GF-D8 (cell line): ENCODE measurements around the gene ST7L.

ENCODE experiments used
- DNase-seq: peaks from one replicate; lab custom pipeline; 2025; lab: John Stamatoyannopoulos, UW

The ST7L gene

DNA sequence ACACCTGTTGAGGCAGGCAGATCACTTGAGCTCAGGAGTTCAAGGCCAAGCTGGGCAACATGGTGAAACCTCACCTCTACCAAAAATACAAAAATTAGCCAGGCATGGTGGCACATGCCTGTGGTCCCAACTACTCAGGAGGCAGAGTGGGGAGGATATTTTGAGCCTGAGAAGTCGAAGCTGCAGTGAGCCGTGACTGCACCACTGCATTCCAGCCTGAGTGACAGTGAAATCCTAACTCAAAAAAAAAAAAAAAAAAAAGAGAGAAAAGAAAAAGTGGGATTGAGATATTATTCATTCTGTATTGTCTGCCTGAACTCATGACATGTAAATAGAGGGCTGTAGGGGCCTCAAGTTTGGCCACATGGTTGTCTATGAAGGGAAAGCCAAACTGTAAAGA is 72.9 kb downstream of the ST7L start:
- DNase-seq, result no peak

DNA sequence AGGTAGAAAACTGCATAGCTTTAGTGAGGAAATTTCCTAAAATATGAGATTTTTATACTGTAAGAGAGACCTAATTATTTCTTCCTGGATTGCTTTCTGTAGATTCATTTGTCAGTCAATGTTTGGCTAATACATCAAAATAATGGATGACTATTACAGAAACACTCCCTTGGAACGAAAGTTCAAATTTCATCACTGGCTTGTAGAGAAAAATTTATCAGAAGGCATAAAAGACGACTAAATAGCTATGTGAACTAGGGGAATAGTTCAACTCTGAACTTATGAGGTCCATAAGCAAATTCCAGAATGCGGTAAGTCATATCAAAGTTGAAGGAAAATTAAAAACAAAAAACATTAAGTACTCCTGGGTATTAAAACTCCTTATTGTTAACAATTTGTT is 74.2 kb downstream of the ST7L start:
- DNase-seq, result no peak

DNA sequence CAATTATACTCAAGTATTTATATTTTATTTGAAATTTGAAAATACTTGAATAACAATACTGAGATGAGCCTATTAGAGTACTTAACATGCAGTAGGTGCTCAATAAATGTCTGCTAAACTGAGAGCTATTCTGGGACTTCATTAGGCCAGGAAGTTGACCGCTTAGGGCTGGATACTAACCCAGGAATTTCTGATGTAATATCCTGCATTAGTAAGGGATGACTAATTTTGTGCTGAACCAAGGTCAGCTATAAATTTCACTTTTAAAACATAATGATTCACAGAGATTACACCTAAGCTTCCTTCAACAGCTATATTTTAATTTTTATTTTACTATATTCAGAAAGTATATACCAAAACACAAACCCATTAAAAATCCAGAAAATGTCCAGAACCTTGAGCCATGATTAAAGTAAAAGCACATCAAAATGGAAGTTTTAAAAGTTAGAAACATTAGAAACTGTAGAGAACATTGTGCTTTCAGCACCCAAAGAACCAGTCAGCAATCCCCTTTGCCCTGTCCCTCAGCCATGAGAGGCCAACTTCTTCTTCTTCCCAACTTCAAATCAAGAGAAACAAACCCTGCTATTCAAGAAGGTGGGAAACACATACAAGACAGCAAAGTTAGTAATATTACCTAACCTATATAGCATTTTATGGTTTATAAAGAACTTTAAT is 74.8 kb downstream of the ST7L start:
- DNase-seq, result no peak

DNA sequence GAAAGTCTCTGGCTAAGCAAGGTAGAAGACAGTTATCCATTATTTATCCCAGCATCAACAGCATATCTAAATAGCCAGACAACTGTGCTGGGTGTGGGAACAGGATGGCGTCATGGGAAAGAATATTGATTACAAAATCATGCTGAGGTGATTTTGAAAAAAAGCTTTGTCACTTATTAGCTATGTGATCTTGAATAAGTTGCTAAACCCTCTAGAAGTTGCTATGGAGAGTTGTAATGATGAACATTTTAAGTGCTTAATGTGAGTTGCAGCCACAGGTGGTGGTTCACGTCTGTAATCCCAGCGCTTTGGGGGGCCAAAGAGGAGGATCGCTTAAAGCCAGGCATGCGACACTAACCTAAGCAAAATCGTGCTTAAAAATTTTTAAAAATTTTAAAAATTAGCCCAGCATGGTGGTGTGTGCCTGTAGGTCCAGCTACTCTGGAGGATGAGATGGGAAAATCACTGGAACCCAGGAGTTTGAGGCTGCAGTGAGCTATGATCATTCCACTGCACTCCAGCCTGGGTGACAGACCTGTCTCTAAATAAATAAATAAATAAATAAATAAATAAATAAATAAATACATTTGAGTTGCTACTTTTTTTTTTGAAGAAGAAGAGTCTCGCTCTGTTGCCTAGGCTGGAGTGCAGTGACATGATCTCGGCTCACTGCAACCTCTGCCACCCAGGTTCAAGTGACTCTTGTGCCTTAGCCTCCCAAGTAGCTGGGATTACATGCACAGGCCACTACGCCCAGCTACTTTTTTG is 76.6 kb downstream of the ST7L start:
- no peak for DNase-seq

DNA sequence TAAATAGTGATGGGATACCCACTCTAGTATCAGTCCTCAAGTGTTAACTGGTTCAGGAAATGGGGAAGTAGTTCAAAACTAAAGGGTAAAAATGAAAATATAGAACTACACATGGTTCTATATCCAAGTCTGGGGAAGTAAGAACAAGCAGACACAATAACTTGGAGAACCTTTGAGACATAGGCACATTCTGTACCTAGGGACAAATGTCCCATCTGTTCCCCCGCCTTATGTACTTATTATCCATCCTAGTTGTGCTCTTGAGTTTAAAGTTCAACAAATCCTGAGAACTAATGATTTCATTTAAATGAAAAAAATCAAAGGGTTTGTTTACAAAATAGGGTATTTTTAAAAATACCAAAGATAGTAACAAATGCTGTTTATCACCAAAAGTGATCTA is 77.6 kb downstream of the ST7L start:
- DNase-seq, result no peak

DNA sequence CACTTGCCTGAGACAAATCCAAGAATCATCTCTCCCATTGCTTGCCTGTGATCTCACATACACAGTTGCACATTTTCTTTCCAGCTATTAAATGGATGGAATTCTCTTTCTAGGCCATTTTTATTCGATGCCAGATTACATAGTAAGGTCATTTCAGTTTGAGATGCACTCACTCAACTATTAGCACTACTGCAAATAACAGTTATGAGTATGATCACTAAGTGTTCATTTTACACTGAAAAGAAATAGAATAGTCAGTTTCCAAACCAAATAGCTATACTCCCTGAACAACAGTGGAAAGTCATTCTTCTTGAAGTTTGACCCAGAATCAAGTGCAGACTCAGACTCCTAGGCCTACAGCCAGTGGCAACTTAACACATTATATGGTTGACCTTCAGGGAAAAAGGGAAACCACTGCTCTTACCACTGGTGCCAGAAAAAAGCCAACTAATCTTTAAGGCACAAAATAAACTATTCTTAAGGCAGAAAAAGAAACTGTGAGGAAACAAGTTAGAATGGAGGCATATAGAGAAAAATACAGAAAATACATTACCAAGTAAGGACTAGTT is 78.6 kb downstream of the ST7L start:
- no peak for DNase-seq

DNA sequence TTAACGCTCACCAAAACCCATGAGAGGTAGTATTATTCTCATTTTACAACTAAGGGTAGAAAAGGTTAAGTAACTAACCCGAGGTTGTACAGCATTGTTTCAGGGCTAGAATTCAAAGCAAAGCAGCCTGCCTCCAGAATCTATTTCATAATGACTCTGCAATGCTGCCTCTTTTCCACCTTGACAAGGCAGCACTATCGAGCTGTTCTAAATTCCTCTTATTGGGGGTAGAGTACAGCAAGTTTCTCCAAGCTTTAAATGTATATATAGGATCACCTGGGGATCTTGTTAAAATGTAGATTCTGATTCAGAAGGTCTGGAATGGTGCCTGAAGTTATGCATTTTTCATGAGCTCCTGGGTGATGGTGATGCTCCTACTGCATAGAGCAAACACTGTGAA is 80.1 kb downstream of the ST7L start:
- no peak for DNase-seq

DNA sequence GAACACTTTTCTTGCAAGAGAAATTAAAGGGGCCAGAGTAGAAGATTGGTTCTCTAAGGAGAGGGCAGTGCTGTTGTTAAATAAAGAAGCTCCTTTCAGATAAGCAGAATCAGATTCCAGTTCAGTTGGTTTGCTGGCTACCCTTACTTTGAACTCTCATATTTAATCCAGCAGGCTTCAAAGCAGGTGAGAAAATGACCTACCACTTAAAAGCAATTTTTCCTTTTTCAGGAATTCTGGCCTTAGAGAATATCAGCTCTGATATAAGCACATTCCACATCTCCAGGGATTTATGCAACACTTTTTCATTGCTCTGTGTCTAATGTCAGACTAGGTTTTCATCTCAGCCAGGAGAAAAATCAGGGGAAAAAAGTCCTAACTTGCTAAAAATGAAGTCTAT is 81.5 kb downstream of the ST7L start:
- DNase-seq, result no peak

DNA sequence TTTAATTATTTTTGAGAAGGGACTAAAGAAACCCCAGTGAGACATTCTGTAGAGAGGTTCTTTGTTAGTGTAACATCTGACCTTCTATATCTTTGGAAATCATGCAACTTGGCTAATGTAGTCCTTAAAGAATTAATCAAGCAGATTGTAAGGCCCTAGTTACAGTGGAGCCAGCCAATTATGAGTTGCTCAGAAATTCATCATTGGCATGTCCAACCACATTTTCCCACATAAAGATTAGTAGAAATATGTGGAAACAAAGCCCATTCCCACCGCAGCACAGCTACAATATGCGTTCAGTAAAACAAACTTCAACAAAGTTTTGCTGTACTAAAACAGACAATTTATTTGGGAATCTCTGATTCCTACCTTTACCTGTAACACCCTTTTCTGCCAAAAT is 82.4 kb downstream of the ST7L start:
- DNase-seq, result no peak

DNA sequence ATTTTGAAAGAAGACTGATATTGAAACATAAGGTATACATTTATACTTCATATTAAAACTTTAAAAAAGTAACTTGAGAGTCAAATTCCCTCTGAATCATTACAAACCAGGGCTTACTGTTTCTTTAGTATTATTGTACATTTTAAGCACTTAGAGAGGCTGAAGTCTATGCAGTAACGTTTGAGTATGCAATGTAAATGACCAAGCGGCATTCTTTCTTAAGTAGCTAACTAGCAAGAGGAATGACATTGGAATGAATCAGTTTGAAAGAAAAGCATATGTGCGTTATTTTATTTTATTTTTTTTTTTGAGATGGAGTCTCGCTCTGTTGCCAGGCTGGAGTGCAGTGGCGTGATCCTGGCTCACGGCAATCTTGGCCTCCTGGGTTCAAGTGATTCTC is 85.9 kb downstream of the ST7L start:
- DNase-seq, result no peak

DNA sequence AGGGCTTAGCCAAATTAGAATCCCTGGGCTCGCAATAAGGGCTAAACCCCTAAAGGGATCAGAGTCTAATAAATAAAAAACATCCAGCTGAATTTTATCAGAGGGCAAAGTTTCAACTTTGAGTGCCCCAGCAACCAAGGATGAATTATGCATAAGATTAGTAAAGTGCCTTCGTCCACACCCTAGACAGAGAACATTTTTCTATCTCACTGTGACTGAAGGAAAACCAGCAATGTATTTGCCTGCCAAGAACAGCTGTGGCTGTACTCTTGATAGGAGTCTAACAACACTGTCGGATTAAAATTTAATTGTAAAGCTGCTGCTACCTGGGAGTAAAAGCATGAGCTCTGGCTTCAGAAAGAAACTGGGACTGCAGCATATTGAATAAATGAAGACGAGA is 86.9 kb downstream of the ST7L start:
- no peak for DNase-seq

DNA sequence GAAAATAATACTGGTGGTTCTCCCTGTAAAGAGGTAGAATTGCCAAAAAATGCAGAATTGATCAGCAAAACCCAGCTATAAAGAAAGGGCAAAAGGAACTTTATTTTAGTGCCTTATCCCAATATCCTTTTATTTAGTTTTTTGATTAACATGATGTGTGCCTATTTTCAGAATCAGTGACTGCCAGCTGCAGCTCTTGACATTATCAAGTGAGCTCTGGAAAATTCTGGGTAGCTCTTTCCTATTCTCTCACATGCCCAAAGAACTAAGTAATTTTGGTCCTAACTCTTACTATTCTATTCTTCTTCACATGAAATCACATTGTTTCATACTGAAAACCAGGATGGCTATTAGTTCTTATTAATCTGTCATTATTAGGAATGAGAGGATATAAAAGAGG is 88.1 kb downstream of the ST7L start:
- DNase-seq, result no peak

DNA sequence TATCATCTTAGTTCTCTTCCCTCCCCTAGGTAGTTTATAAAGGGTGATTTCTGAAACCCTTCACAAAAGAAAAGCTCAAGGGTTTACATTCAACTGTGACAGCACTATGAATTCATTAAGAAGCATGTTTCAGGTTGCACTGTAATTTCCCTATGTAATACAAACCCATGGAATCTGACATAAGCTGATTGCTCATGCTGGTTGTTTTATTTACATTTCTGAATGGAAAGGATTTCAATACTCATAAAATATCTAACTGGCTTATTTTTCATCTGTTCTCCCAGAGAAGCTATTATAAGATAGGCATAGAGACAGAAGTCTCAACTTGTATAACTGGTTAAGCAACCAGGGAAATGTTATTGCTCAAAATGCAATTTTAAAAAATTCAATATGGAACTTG is 89.6 kb downstream of the ST7L start:
- no peak for DNase-seq

DNA sequence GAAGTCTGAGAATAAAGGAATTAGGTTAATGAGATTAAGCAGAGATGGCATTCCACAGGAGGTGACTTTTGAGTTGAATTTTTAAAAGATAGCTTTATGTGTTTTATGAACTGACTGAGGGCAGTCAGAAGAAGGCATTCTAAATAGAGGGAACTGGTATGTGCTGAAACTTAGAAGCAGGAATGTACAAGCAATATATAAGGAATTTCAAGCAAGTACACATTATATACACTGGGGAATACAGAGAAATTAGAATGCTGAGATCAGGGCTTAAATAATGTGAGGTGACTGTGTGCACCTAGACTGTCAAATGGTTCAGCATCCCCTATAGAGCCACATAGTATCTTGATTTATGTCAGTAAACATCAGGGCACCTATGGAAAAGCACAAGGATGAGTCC is 90.9 kb downstream of the ST7L start:
- no peak for DNase-seq

DNA sequence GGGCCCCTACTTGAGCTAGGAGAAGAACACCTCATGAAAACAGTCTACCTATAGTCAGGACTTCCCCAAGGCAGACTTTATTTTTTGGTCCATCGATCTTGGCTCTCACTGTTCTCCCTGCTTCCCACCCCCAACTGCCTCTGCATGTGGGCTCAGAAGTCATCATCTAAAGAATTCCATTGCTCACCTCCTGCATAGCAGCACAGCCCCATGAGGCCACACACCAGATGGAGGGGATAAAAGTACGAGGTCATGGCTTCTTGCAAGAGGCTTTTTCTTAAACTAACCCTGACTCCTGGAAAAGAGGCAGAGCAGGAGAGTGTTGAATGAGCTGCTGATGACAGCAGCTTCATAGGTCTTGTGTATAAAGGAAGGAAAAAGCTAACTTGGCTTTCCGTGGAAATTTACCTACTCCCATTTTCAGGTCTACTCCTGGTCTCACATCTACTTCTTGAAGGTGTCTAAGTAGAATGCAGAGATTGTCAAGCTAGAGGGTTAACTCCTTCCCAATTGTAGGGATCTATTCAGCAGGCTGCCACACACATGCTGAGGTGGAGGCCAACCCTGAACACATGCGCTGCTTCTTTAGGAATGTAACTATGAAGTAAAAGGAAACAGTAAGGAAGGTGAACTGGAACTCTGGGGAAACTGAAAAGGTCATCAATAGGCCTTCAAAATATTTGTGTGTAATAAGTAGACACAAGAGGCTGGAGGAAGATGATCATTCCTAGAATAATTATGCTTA is 91.5 kb downstream of the ST7L start:
- no peak for DNase-seq

DNA sequence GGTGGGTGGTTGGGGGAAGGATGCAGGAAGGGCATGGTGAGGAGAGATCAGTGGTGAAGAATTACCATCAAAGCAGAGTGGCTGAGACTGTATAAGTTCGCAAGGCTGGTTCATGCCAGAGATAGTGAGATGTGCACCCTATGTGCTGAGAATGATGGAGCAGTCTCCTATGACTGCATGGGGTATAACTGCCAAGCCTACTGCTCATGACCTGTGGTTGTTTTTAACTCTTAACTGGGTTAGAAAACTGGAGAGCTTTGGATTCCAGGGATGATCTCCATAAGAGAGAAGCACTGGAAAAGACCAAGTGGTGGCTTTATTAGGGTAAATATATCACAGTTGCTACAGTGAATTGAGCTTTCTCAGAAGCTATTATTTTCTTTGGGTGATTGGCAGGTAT is 94.0 kb downstream of the ST7L start:
- no peak for DNase-seq

DNA sequence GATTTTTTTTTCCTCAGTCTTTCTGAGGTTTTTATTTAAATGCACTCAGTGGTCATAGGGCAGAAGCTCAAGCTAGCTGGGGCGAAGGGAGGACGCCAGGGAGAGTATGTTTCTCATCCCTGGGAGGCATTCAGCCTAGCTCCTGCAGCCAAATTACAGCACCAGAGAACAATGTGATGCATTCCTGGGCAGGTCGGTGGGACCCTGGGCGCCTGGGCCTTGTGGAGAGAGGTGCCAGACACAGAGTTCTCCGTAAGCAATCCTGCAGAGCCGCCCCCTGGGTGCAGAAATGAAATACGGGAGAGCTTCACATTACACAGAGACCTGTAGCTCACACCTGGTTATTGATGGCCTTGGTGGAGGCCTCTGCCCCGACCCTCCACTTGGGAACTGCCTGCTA is 94.7 kb downstream of the ST7L start:
- DNase-seq, result no peak

DNA sequence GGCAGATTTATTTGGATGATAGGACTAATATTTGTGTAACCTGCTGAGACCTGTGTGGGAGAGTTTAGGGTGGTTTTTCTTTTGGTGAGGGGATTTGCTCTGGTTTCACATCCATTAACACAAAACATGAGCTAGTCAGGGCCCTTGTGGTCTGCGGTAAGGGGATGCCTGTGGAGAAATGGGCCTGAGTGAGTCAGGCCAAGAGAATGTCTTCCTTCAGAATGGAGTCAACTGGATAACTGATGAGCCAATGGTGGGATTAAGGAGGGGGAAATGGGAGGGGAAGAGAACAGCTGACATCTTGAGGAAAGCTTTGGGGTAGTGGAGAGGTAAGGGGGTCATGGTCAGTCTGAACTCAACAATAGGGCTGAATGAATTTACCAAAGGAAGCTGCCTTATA is 96.3 kb downstream of the ST7L start:
- DNase-seq, result no peak

DNA sequence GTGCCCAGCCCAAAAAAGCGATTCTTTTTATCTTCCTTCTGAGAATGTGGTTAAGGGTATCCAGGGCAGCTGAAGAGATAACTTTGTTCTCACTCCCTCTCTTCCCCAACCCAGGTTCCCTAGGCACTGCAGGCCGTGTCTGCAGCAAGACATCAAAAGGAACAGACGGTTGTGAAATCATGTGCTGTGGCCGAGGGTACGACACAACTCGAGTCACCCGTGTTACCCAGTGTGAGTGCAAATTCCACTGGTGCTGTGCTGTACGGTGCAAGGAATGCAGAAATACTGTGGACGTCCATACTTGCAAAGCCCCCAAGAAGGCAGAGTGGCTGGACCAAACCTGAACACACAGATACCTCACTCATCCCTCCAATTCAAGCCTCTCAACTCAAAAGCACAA is 98.8 kb downstream of the ST7L start:
- DNase-seq, result no peak

DNA sequence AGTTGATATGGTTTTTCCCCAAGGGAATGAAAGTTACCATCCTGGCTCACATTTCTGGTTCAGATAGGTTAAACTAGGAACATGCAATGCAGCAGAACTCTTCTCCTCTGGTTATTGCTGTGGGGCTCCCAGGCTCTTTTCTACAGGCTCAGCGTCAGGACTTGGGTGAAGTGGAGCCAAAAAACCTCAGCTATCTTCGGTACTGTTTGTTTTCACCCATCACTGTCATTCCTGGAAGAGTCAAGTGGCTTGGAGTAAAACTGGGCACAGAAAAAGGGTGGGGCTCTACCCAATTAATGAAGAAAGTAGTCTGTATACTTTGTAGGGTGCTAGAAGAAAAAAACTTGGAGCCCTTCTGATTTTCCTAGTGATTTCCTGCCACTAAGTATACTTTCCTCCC is 100.8 kb downstream of the ST7L start:
- DNase-seq, result no peak

DNA sequence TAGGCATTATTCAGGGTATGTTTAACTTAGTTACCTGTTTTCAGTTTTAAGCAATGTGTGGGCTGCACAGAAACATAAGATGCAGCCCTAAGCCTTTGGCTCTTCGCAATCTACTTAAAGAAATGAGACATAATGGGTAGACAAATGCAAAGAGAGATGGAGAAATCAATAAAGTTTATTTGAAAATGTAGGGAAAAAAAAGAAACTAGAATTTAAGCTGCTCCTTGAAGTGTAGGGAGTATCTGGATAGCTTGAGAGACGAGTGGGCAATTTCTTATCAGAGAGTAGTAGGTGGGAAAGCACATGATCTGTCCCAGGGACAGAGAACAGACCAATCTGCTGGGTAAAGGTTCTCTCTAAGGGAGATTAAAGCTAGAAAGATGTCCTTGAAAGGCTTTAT is 101.3 kb downstream of the ST7L start:
- no peak for DNase-seq

DNA sequence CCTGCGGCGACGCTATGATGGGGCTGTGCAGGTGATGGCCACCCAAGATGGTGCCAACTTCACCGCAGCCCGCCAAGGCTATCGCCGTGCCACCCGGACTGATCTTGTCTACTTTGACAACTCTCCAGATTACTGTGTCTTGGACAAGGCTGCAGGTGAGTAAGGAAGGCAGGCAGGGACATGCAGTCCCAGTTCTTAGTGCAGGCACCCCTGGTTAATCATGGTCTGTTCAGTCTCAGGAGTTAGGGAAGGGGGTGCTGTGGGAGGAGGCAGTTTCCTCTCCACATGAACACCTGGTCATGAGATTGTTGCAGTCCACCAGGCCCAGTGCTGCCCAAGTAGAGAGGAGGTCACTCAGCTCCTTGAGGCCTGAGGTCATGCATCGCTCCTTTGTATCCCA is 101.7 kb downstream of the ST7L start:
- DNase-seq, result no peak

DNA sequence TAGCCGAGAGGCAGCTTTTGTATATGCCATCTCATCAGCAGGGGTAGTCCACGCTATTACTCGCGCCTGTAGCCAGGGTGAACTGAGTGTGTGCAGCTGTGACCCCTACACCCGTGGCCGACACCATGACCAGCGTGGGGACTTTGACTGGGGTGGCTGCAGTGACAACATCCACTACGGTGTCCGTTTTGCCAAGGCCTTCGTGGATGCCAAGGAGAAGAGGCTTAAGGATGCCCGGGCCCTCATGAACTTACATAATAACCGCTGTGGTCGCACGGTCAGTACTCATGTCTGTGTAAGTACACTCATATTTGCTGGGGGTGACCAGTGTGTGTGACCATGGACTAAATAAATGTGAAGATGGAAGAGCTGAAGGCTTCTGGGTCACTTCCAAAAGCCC is 102.8 kb downstream of the ST7L start:
- no peak for DNase-seq
